CD4-positive, alpha-beta memory T cell (primary cell): ENCODE measurements around the gene ADAMTS8. TPM values are rescaled to one million over a fixed set of nuclear protein-coding genes. Genes with fewer than 3 reads are reported as not detected.

ENCODE experiments used
- CTCF ChIA-PET: fragments of 350-600 bp; sonication (Branson Sonifier 250); formaldehyde crosslinking; loops from one replicate; lab custom pipeline; 2021; ENCODE audit warnings: inconsistent platforms; ENCODE audit not compliant: partially characterized antibody; lab: Charles Lee
- POLR2A ChIA-PET: fragments of 350-600 bp; sonication (Branson Sonifier 250); formaldehyde crosslinking; loops from one replicate; lab custom pipeline; 2021; ENCODE audit not compliant: partially characterized antibody; lab: Charles Lee
- DNase-seq, 5 donors: peaks; one replicate each; pipeline versions ENCODE4 v3.0.0 to v3.0.0-alpha.2; 2020 to 2022; ENCODE audit warnings: mixed read lengths in 1 of 5
- H3K27ac ChIP-seq: one replicate; pipeline ENCODE4 v1.7.0; 2013; ENCODE audit warnings: low read depth, low read length
- H3K27me3 ChIP-seq: 2 replicates; pipeline ENCODE4 v1.7.0; 2013; ENCODE audit warnings: mild to moderate bottlenecking, low read length, moderate library complexity; ENCODE audit not compliant: insufficient read depth
- H3K36me3 ChIP-seq: 2 replicates; pipeline ENCODE4 v1.7.0; 2013; ENCODE audit warnings: mild to moderate bottlenecking, low read length, moderate library complexity; ENCODE audit not compliant: insufficient read depth
- H3K4me1 ChIP-seq: 2 replicates; pipeline ENCODE4 v1.7.0; 2013; ENCODE audit warnings: mild to moderate bottlenecking, low read length, moderate library complexity; ENCODE audit not compliant: insufficient read depth
- H3K4me3 ChIP-seq, 2 donors: one replicate each; pipeline ENCODE4 v1.7.0; 2013; ENCODE audit warnings: low read length in 2 of 2, mild to moderate bottlenecking in 1 of 2
- H3K9me3 ChIP-seq, 2 donors: one replicate each; pipeline ENCODE4 v1.7.0; 2013; ENCODE audit warnings: low read length in 2 of 2, control low read depth in 1 of 2; ENCODE audit not compliant: control insufficient read depth in 1 of 2
- H3K27ac Mint-ChIP-seq, 7 donors: one replicate each; pipeline ENCODE4 v1.8.0; 2020 to 2021; ENCODE audit warnings: mixed read lengths in 7 of 7, mild to moderate bottlenecking in 6 of 7, inconsistent platforms in 3 of 7, moderate library complexity in 3 of 7
- H3K27me3 Mint-ChIP-seq, 2 donors: one replicate each; pipeline ENCODE4 v1.8.0; 2020 to 2021; ENCODE audit warnings: mixed read lengths in 2 of 2
- H3K36me3 Mint-ChIP-seq, 2 donors: one replicate each; pipeline ENCODE4 v1.8.0; 2020 to 2021; ENCODE audit warnings: mixed read lengths in 2 of 2, inconsistent platforms in 1 of 2, mild to moderate bottlenecking in 1 of 2
- H3K4me1 Mint-ChIP-seq, 4 donors: one replicate each; pipeline ENCODE4 v1.8.0; 2020 to 2021; ENCODE audit warnings: mixed read lengths in 4 of 4, mild to moderate bottlenecking in 1 of 4
- H3K4me3 Mint-ChIP-seq, 8 donors: one replicate each; pipeline ENCODE4 v1.8.0; 2020 to 2021; ENCODE audit warnings: mixed read lengths in 8 of 8, mild to moderate bottlenecking in 7 of 8, moderate library complexity in 6 of 8, inconsistent platforms in 3 of 8
- H3K9me3 Mint-ChIP-seq, 8 donors: one replicate each; pipeline ENCODE4 v1.8.0; 2020 to 2021; ENCODE audit warnings: mixed read lengths in 8 of 8, mild to moderate bottlenecking in 5 of 8, inconsistent platforms in 3 of 8, moderate library complexity in 1 of 8
- intact Hi-C: fragments of 100-400 bp; cut with micrococcal nuclease; formaldehyde crosslinking; loops from one replicate; pipeline ENCODE4 v1.15.1; 2023
- polyA plus RNA-seq, 2 donors: library from polyadenylated mRNA; unstranded; fragments of 300-500 nt; fragmentation: Illumina TruSeq; gene quantifications; one replicate each; pipeline ENCODE4 v1.2.3, GENCODE V29; 2021
- total RNA-seq, 2 experiments: library from RNA; stranded (reverse); gene quantifications; one replicate each; pipeline ENCODE4 v1.2.3, GENCODE V29; 2021

Gene ADAMTS8
- total and polyA plus RNA-seq, 4 experiments from 2014 or later, result not detected

GRCh38 chr11:130416530-130416882 is 11.9 kb downstream of the ADAMTS8 start:
- H3K9me3 Mint-ChIP-seq, result no peaks in the 10 kb centered on the region

GRCh38 chr11:130415731-130416529 is 12.5 kb downstream of the ADAMTS8 start:
- no peak for DNase-seq
- Mint-ChIP-seq H3K27ac (no peak overlapping the region), H3K4me1 (no peaks in the 10 kb centered on the region), H3K27me3 (peaks cover 15 to 23% of the 10 kb centered on the region in 2 donors), H3K9me3 (no peaks in the 10 kb centered on the region), H3K4me3 (no peak overlapping the region), H3K36me3 (no peaks in the 10 kb centered on the region)
- intact Hi-C loops, result no loop called here
- Histone ChIP-seq H3K4me3 (no peak overlapping the region), H3K27ac (no peak overlapping the region), H3K4me1 (no peaks in the 10 kb centered on the region), H3K27me3 (no peaks in the 10 kb centered on the region), H3K36me3 (no peaks in the 10 kb centered on the region), H3K9me3 (no peaks in the 10 kb centered on the region)
- CTCF ChIA-PET, result interaction anchor here (1.0 to 2.4 kb wide), 2 partner anchors 16 to 19 kb away, joined by 4 to 7 read pairs; no protein-coding TSS in a partner anchor
- POLR2A ChIA-PET, result no interaction called here

More at GRCh38 chr11:130416530-130416882, 11.9 kb downstream of the ADAMTS8 start:
- Mint-ChIP-seq H3K36me3 (no peaks in the 10 kb centered on the region), H3K4me1 (no peaks in the 10 kb centered on the region), H3K27ac (no peak overlapping the region), H3K27me3 (peaks cover 14 to 21% of the 10 kb centered on the region in 2 donors), H3K4me3 (no peak overlapping the region)
- no peaks in the 10 kb centered on the region for H3K4me1 ChIP-seq
- H3K9me3 ChIP-seq, result no peaks in the 10 kb centered on the region
- no peak for DNase-seq
- H3K4me3 ChIP-seq, result no peak overlapping the region
- no peak overlapping the region for H3K27ac ChIP-seq
- H3K36me3 ChIP-seq, result no peaks in the 10 kb centered on the region
- ChIA-PET CTCF (interaction anchor here (1.0 to 2.4 kb wide), 2 partner anchors 15 to 18 kb away, joined by 4 to 7 read pairs; no protein-coding TSS in a partner anchor), POLR2A (no interaction called here)
- intact Hi-C loops, result no loop called here
- H3K27me3 ChIP-seq, result no peaks in the 10 kb centered on the region

- intact Hi-C loops, result no loop called here
- Mint-ChIP-seq H3K27me3 (peaks cover 14 to 21% of the 10 kb centered on the region in 2 donors), H3K27ac (no peak overlapping the region), H3K4me1 (no peaks in the 10 kb centered on the region), H3K36me3 (no peaks in the 10 kb centered on the region), H3K9me3 (no peaks in the 10 kb centered on the region), H3K4me3 (no peak overlapping the region)
- DNase-seq, result no peak
- Histone ChIP-seq H3K4me3 (no peak overlapping the region), H3K27ac (no peak overlapping the region), H3K4me1 (no peaks in the 10 kb centered on the region), H3K27me3 (no peaks in the 10 kb centered on the region), H3K9me3 (no peaks in the 10 kb centered on the region), H3K36me3 (no peaks in the 10 kb centered on the region)
- ChIA-PET POLR2A (no interaction called here), CTCF (interaction anchor here (1.1 kb wide), 1 partner anchor 19 kb away, joined by 3 read pairs; no protein-coding TSS in a partner anchor)
These were observed 14.0 kb downstream of the ADAMTS8 start for GRCh38 chr11:130414107-130415080.

- no peaks in the 10 kb centered on the region for H3K36me3 Mint-ChIP-seq
- intact Hi-C loops, result no loop called here
- H3K27me3 Mint-ChIP-seq, result peaks cover 11 to 21% of the 10 kb centered on the region in 2 donors
- CTCF ChIA-PET, result interaction anchor here (1.1 to 1.2 kb wide), 2 partner anchors 17 to 20 kb away, joined by 3 read pairs; no protein-coding TSS in a partner anchor
- Histone ChIP-seq H3K27ac (no peak overlapping the region), H3K4me3 (no peak overlapping the region), H3K27me3 (no peaks in the 10 kb centered on the region), H3K4me1 (no peaks in the 10 kb centered on the region), H3K9me3 (no peaks in the 10 kb centered on the region), H3K36me3 (no peaks in the 10 kb centered on the region)
- H3K27ac Mint-ChIP-seq, result no peak overlapping the region
- DNase-seq, result no peak
- no peaks in the 10 kb centered on the region for H3K4me1 Mint-ChIP-seq
- no peaks in the 10 kb centered on the region for H3K9me3 Mint-ChIP-seq
- POLR2A ChIA-PET, result no interaction called here
- no peak overlapping the region for H3K4me3 Mint-ChIP-seq
These were observed 14.9 kb downstream of the ADAMTS8 start for GRCh38 chr11:130413405-130414106.

GRCh38 chr11:130411223-130411622 is 17.2 kb downstream of the ADAMTS8 start:
- Histone ChIP-seq H3K27ac (no peak overlapping the region), H3K36me3 (no peaks in the 10 kb centered on the region), H3K27me3 (no peaks in the 10 kb centered on the region), H3K9me3 (no peaks in the 10 kb centered on the region), H3K4me1 (no peaks in the 10 kb centered on the region), H3K4me3 (no peak overlapping the region)
- CTCF ChIA-PET, result no interaction called here
- no peak for DNase-seq
- Mint-ChIP-seq H3K36me3 (no peaks in the 10 kb centered on the region), H3K4me3 (no peak overlapping the region), H3K4me1 (no peaks in the 10 kb centered on the region), H3K27me3 (peaks cover 7 to 14% of the 10 kb centered on the region in 2 donors), H3K9me3 (no peaks in the 10 kb centered on the region), H3K27ac (no peak overlapping the region)
- POLR2A ChIA-PET, result no interaction called here
- intact Hi-C loops, result no loop called here

- Mint-ChIP-seq H3K27me3 (peaks cover 7 to 10% of the 10 kb centered on the region in 2 donors), H3K9me3 (no peaks in the 10 kb centered on the region), H3K27ac (peak overlapping the region in 1 of 7 donors; percentile 10), H3K4me3 (no peak overlapping the region), H3K4me1 (no peaks in the 10 kb centered on the region), H3K36me3 (no peaks in the 10 kb centered on the region)
- POLR2A ChIA-PET, result no interaction called here
- no peak for DNase-seq
- H3K9me3 ChIP-seq, result no peaks in the 10 kb centered on the region
- CTCF ChIA-PET, result no interaction called here
- H3K27ac ChIP-seq, result no peak overlapping the region
- no peak overlapping the region for H3K4me3 ChIP-seq
- H3K27me3 ChIP-seq, result no peaks in the 10 kb centered on the region
- no peaks in the 10 kb centered on the region for H3K36me3 ChIP-seq
- no peaks in the 10 kb centered on the region for H3K4me1 ChIP-seq
- intact Hi-C loops, result no loop called here
These were observed 18.6 kb downstream of the ADAMTS8 start for GRCh38 chr11:130409594-130410388.
